ENCODE measurements around the gene FUCA1. TPM values are rescaled to one million over a fixed set of nuclear protein-coding genes. Genes with fewer than 3 reads are reported as not detected.

The FUCA1 gene
- 8.0 and 10.0 TPM in 2 replicates for total RNA-seq

GRCh38 chr1:23867895-23868556, at the start of gene FUCA1:
FUCA1 (minus strand) TSS chr1:23868290; CDS start chr1:23868286, 4 bp downstream.

GRCh38 chr1:23913212-23913880, 45.3 kb upstream of the FUCA1 start, which contains the start of gene CNR2:
CNR2 (minus strand) TSS chr1:23913362; CDS start chr1:23875617, 37,745 bp downstream.

GRCh38 chr1:23825076-23825761, 42.9 kb downstream of the FUCA1 start, which contains the start of gene HMGCL:
HMGCL (minus strand) TSS chr1:23825429; CDS start chr1:23825415, 14 bp downstream.

GRCh38 chr1:23800400-23801337, 67.4 kb downstream of the FUCA1 start, which contains the start of gene GALE:
GALE (minus strand) TSS chr1:23800754; CDS start chr1:23799007, 1,747 bp downstream.

Other genes with a start within 250 kb of the FUCA1 start
- 907 and 978 TPM in 2 replicates for gene RPL11, start 176.5 kb downstream of the FUCA1 start, total RNA-seq
- 33.7 and 35.9 TPM in 2 replicates for gene ELOA, start 124.8 kb downstream of the FUCA1 start, total RNA-seq
- 45.3 and 56.3 TPM in 2 replicates for gene PITHD1, start 89.9 kb downstream of the FUCA1 start, total RNA-seq
- 102 and 127 TPM in 2 replicates for gene LYPLA2, start 77.1 kb downstream of the FUCA1 start, total RNA-seq
- gene GALE, start 67.5 kb downstream of the FUCA1 start, total RNA-seq, result 86.8 and 111 TPM in 2 replicates
- gene HMGCL, start 42.9 kb downstream of the FUCA1 start, total RNA-seq, result 34.2 and 38.7 TPM in 2 replicates
- gene CNR2, start 45.1 kb upstream of the FUCA1 start, total RNA-seq, result not detected in 2 replicates
- gene PNRC2, start 91.5 kb upstream of the FUCA1 start, total RNA-seq, result 61.9 and 74.0 TPM in 2 replicates
- gene SRSF10, start 112.0 kb upstream of the FUCA1 start, total RNA-seq, result 71.0 and 84.2 TPM in 2 replicates
- gene MYOM3, start 243.8 kb upstream of the FUCA1 start, total RNA-seq, result 0.05 and 0.07 TPM in 2 replicates

All from mammary microvascular endothelial cell (primary cell).